GM19193 (cell line): ENCODE data around the gene SMC2.

Experiments
- POLR2A ChIP-seq: IDR thresholded peaks from 4 replicates; pipeline ENCODE4 v1.6.1; 2011; ENCODE audit not compliant: insufficient read depth, insufficient read length; ENCODE audit errors: extremely low read depth

Gene SMC2

DNA sequence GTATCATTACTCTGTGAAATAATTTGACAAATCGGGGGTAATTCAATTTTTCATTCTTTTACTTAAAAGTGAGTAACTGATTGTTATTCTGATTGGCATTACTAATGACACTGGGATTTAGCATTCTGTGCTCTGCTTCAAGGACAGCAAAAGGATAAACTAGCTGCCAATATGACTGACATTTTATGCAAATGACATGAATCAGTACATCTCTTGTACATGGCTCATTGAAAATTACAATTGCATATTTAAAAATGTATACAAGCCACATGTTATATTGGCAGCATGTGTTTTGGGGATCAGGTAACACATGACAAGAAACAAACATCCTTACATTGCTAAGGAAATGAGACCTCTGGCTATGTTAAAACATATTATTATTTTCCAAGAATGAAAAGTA is 79.0 kb downstream of the SMC2 start:
- no peak for TF ChIP-seq POLR2A

DNA sequence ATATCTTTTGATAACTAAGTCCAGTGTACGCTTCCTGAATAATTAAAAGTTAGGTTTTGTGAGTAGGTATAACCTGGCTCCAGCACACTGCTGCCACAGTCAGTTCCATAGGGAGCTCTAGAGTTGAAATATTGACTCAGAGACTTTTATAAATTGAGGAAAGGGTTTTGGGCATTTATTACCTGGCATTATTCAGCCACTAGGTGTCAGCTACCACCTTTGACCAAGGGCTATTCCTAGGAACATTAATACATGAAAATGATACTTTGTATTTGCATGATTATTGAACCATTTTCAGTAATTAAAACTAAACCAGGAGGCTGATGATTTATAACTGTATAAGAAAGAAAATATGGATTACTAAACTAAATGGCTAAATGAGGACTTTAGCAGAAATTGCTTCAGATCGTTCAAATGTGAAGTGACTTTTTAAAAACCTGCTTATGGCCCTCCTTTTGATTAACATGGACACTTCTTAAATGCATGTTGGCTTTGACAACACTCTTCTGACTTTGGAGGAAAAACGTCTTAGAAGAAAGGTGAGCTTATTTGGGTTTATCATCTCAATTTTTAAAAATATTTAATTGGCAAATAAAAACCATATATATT is 83.0 kb downstream of the SMC2 start:
- TF ChIP-seq POLR2A, result no peak

DNA sequence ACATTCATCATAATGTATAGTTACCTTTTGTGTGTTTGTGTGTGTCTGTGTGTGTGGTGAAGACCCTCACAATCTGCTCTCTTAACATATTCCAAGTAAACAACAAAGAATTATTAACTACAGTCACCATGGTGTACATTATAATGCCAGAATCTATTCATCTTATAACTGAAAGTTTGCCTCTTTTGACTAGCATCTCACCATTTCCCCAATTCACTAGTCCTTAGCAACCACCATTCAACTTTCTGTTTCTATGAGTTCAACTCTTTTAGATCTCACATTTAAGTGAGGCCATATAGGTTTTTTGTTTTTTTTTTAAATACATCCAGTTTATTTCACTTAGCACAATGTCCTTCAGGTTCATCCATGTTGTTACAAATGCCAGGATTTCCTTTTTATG is 83.6 kb downstream of the SMC2 start:
- no peak for TF ChIP-seq POLR2A
